Stimulated activated CD4-positive, alpha-beta T cell treated with anti-CD3 and anti-CD28 coated beads, Interleukin-12 subunit alpha, Interleukin-12 subunit beta, amount 100 ng/mL, for 48 hours (primary cell): ENCODE measurements around the gene SLC12A7.
"Not testable (repeated sequence)": the region's sequence is repeated elsewhere in the genome, so short reads cannot be mapped to it uniquely, and the experiment has no call there.

Experiments used
- DNase-seq, 3 donors: peaks; one replicate each; pipeline ENCODE4 v3.0.0-alpha.2; 2020; ENCODE audit warnings: low read depth in 2 of 3, low spot score in 1 of 3

Gene SLC12A7

GRCh38 chr5:1027631-1028441, 84.0 kb downstream of the SLC12A7 start:
- DNase-seq, result no peak

GRCh38 chr5:1026700-1027621, 84.9 kb downstream of the SLC12A7 start:
- no peak for DNase-seq

- DNase-seq, result not testable (repeated sequence)
These were observed 89.9 kb downstream of the SLC12A7 start for GRCh38 chr5:1021969-1022336.

DNA sequence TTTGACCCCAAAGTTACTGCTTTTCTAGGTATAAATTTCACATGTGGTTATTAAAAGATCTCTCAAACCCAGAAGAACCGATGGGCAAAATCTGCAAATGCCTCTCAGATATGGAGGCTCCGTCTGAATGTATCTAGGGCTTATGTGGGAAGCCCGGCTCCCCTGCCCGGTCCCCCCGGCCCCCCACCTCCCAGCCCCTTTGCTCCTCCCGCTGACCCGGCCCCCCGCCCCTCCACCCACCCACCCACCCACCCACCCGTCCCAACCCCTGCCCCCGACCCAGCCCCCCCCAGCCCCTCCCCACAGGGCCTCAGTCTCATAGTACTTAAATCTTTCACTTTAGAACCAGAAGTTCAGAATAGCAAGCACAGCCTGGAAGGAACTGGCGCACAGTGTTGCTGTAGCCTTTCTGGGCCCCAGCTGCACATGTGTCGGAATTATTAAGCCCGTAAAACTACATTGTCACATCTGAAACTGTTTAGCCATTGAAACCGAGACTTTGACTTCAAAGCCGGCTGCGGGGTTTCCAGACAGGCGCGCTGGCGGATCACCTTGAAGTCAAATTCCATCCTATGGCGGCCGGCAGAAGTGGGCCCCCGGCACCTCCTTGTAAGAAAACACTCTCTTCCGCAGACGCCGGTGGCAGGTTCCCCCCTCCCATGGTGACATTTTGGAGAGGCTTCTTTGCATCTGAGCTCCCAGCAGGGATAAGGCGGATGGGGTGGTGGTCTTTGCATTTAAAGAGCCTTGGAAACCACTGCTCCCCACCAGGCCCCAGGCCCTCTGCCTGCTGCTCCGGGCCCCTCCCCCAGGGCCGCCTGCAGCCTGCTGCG, 90.5 kb downstream of the SLC12A7 start:
- DNase-seq, result no peak

- no peak for DNase-seq
These were observed 91.4 kb downstream of the SLC12A7 start for GRCh38 chr5:1020452-1020961.

DNA sequence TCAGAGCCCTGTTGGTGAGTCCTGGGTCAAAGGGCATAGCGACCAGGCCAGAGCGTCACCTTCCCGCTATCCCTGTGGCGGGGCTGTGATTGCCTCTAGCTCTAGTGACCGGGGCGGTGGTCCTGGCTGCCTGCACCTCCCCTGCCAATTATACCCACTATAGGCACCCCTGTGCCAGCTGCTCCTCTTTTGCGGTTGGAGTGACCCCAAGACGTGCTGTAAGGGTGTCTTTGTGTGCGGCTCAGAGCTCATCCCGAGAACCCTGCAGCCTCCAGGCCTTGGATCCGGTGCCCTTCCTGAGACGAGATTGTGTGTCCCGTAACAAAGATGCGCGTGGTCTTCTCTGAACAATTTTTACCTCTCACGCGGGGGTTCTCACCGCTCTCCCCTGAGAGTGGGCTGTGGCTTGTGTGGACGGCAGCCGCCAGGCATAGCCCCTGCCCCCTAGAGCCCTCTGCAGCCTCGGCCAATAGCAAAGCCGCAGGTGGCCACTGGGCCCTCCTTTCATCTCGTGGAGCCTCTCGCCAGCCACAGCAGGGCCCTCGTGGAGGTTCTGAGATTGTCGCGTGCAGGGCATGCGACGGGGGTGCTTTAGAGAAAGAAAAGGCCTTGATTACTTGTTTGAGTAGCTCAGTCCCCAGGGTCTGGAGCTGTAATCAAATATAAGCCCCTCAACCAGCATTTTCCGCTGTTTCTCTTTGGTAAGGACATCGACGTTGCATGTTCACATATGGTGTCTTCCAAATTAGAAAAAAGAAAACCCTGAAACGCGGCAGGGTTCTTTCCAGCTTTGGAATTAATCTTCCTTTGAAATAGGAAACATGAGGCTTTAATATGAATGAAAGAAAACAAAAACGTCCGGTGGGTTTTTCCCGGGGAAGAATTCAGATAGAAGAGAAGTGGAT, 92.6 kb downstream of the SLC12A7 start:
- no peak for DNase-seq

GRCh38 chr5:1018596-1018995, 93.3 kb downstream of the SLC12A7 start:
- no peak for DNase-seq

DNA sequence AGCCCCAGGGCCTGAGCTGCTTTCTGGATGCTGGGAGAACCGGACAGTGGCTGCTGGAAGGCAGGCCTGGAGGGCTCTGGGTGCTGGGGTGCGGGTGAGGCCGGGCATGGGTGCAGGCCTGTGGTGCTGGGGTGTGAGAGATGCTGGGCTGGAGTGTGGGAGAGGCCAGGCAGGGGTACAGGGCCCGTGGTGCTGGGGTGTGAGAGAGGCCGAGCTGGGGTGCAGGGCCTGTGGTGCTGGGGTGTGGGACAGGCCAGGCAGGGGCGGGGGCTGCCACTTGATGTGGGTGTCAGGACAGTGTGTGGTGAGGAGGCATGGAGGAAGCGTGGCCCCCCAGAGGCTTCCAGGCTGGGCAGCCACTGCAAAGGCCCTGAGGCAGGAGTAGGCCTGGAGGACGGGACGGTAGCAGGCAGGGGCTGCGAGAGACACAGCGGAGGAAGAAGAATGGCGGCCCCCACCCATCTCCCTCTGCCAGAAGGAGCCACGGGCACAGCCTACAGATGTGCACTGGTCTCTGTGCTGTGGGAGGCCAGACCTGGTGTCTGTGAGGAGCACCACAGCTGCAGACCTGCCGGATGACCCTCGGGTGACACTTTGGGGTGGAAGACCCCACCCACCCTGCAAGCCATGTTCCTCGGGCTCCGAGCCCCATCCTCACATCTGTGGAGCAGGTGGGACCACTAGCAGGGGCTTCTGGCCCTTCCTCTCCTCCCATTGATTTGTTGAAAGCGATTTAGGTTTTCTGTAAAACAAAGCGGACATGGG, 94.0 kb downstream of the SLC12A7 start:
- DNase-seq, result no peak

- DNase-seq, result no peak
These were observed 94.8 kb downstream of the SLC12A7 start for GRCh38 chr5:1017056-1017455.

DNA sequence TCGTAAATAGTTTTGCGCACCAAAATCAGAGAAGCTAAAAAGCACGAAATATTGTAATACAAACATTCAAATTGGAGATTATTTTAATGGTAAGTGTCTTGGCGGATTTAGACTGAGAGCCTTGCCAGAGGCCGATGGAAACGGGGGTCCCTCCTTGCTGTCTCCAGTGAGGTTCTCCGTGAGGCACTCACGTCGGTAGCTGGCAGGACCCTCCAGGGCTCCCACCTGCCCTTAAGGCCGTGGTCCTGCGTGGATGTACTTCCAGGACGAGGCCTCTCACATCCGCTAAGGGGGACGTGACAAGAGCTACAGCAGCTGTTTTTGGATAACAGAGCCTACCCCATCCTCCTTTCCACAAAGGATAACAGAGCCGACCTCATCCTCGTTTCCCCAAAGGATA, 95.4 kb downstream of the SLC12A7 start:
- no peak for DNase-seq

DNA sequence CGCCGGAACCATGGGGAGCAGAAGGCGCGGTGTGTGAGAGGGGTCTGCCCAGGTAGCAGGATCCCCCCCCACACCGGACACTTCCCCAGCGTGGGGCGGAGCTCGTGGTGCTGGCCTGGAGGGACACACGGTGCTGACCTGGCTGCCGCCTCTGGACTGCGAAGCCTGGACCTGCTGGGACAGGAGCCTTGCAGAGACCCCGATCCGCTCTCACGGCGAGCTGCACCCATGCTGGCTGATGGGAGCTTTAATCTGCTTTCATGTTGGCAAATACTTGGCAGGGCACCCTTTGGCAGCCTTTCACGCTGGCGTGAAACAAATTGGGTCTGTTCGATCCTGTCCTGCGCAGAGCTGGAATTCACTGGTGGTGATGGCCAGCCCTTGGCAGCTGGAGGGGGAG, 95.8 kb downstream of the SLC12A7 start:
- DNase-seq, result no peak

DNA sequence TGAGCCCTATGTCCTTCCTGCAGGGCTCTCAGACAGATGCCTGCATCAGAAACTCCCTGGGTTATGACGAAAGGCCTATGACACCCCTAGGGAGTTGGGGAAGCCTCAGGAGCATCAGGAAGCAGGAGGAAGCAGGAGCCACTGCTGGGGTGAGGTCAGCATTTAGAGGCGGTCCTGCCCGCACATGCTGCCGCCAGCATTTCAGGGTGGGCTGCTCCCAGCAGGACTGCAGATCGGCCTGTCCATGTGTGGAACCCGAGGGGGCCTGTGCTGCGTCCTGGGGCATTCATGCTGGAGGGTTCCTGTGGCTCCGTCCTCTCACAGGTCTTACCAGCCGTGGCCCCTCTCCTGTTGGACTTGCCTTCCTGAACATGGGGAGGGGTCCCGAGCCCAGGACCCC, 96.4 kb downstream of the SLC12A7 start:
- DNase-seq, result no peak

DNA sequence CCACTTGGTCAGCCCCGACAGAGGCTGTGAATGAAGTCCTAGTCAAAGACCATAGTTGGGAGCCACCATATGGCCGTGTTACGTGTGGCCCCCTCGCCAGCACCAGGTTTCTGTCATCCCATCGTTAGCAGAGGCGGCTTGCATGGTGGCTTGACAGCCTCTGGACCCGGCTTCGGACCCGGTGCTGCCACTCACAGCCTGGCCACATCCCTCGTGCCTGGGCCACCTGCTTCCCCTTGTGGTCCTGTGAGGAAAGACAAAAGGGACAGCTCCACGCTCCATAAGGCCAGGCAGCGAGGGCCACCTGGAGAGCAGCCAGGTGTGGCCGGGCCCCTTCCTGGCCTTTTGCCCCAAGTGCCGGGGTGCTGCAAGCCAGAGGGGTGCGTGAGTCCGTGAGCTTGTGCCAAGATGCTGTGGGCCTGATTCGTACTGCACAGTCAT, 97.1 kb downstream of the SLC12A7 start:
- no peak for DNase-seq

- no peak for DNase-seq
These were observed 97.5 kb downstream of the SLC12A7 start for GRCh38 chr5:1014346-1014745.

DNA sequence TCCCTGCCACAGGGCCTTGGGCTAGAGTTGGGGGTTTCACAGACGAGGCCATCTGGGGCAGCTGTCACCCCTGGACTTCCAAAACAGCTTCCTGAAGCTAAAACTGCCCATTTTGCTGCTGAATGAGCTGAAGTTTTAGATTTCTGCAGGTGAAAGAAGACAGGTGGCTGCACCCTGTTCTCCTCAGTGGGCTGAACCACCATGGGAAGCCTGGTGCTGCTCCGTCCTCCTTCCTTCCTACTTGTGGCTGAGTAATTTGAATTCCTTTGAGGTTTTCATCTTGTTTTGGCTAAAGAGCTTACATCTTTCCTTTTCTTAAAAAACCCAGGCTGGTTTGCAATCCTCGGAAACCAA, 97.9 kb downstream of the SLC12A7 start:
- no peak for DNase-seq

- DNase-seq, result no peak
These were observed 98.5 kb downstream of the SLC12A7 start for GRCh38 chr5:1013238-1013947.

GRCh38 chr5:1012900-1013237, 99.0 kb downstream of the SLC12A7 start:
- DNase-seq, result no peak

- no peak for DNase-seq
These were observed 99.5 kb downstream of the SLC12A7 start for GRCh38 chr5:1012313-1012841.
